Breast epithelium (tissue), 4 donors: ENCODE measurements around the gene SEMA6D. TPM values are rescaled to one million over a fixed set of nuclear protein-coding genes. Genes with fewer than 3 reads are reported as not detected.

Experiments used
- DNase-seq, 2 donors: peaks; one replicate each; pipeline ENCODE4 v3.0.0-alpha.2; 2019; ENCODE audit warnings: low spot score in 2 of 2
- H3K27ac ChIP-seq, 2 donors: fragments of 200-600 bp; sonication (generic) in 1 of 2; one replicate each; pipeline ENCODE4 v1.5.1; 2016 to 2019; ENCODE audit warnings: mild to moderate bottlenecking in 1 of 2
- H3K27me3 ChIP-seq, 2 donors: fragments of 200-600 bp; sonication (generic) in 1 of 2; one replicate each; pipeline versions ENCODE4 v1.5.1 to v1.6.0; 2017 to 2019; ENCODE audit warnings: control low read depth in 1 of 2, mild to moderate bottlenecking in 1 of 2
- H3K36me3 ChIP-seq: fragments of 200-600 bp; one replicate; pipeline ENCODE4 v1.5.1; 2019
- H3K4me1 ChIP-seq, 2 donors: fragments of 200-600 bp; sonication (generic); one replicate each; pipeline ENCODE4 v1.5.1; 2016 to 2019; ENCODE audit warnings: control low read depth in 1 of 2
- H3K4me3 ChIP-seq, 3 donors: fragments of 200-600 bp; sonication (generic); 1 replicate in 2 of 3; 2 replicates in 1 of 3; pipeline ENCODE4 v1.5.1; 2016 to 2019; ENCODE audit warnings: mild to moderate bottlenecking in 3 of 3, moderate library complexity in 2 of 3
- H3K9me3 ChIP-seq, 2 donors: fragments of 200-600 bp; sonication (generic) in 1 of 2; one replicate each; pipeline ENCODE4 v1.5.1; 2016 to 2019; ENCODE audit warnings: control low read depth in 1 of 2
- CTCF ChIP-seq, 3 donors: fragments of 450-650 bp; IDR thresholded peaks; one replicate each; pipeline ENCODE4 v1.5.1; 2016 to 2017; ENCODE audit warnings: antibody characterized with exemption in 3 of 3, mild to moderate bottlenecking in 3 of 3, moderate library complexity in 3 of 3
- POLR2A ChIP-seq: fragments of 450-650 bp; IDR thresholded peaks from one replicate; pipeline ENCODE4 v1.6.1; 2016; ENCODE audit warnings: antibody characterized with exemption, mild to moderate bottlenecking, moderate library complexity
- POLR2AphosphoS5 ChIP-seq, 3 donors: sonication (generic); formaldehyde crosslinking; IDR thresholded peaks; one replicate each; pipeline ENCODE4 v1.6.1; 2017; ENCODE audit warnings: antibody characterized with exemption in 3 of 3
- intact Hi-C: fragments of 100-400 bp; cut with DNase I; formaldehyde crosslinking; loops from one replicate; pipeline ENCODE4 v1.15.1; 2023; ENCODE audit warnings: low total_unique reads
- total RNA-seq, 3 donors: library from RNA; depleted of rRNA; stranded (reverse); fragments of >200 nt; gene quantifications; one replicate each; pipeline ENCODE4 v1.1.0, GENCODE V29; 2016

SEMA6D gene
- total RNA-seq, 3 donors from 2014 or later = 3.0 to 22.8 (median 10.5) TPM

GRCh38 chr15:47812470-47812999, 95.2 kb downstream of the SEMA6D start:
- H3K36me3 ChIP-seq = no peaks in the 10 kb centered on the region
- no peak for DNase-seq
- no peak for TF ChIP-seq POLR2AphosphoS5 (IDR thresholded peaks at IDR 0.05)
- TF ChIP-seq POLR2A = no peak
- no peak for TF ChIP-seq CTCF (IDR thresholded peaks at IDR 0.05)
- H3K4me3 ChIP-seq = no peak overlapping the region
- H3K27me3 ChIP-seq = no peaks in the 10 kb centered on the region
- no peak overlapping the region for H3K27ac ChIP-seq
- intact Hi-C loops = loop anchor here (5.0 kb wide), 1 partner anchor 120 kb away; no protein-coding TSS in a partner anchor
- no peaks in the 10 kb centered on the region for H3K4me1 ChIP-seq
- no peaks in the 10 kb centered on the region for H3K9me3 ChIP-seq

GRCh38 chr15:47813748-47814384, 96.6 kb downstream of the SEMA6D start:
- DNase-seq = no peak
- Histone ChIP-seq H3K9me3 (no peaks in the 10 kb centered on the region), H3K36me3 (no peaks in the 10 kb centered on the region), H3K27me3 (no peaks in the 10 kb centered on the region), H3K27ac (no peak overlapping the region), H3K4me3 (no peak overlapping the region), H3K4me1 (no peaks in the 10 kb centered on the region)
- intact Hi-C loops = loop anchor here (5.0 kb wide), 1 partner anchor 122 kb away; no protein-coding TSS in a partner anchor
- TF ChIP-seq POLR2AphosphoS5 (IDR thresholded peaks at IDR 0.05) (no peak), POLR2A (no peak), CTCF (IDR thresholded peaks at IDR 0.05) (no peak)

GRCh38 chr15:47814620-47815019, 97.3 kb downstream of the SEMA6D start:
- no peaks in the 10 kb centered on the region for H3K4me1 ChIP-seq
- intact Hi-C loops = loop anchor here (5.0 kb wide), 1 partner anchor 122 kb away; no protein-coding TSS in a partner anchor
- TF ChIP-seq POLR2A (no peak), CTCF (IDR thresholded peaks at IDR 0.05) (no peak), POLR2AphosphoS5 (IDR thresholded peaks at IDR 0.05) (no peak)
- H3K4me3 ChIP-seq = no peak overlapping the region
- H3K9me3 ChIP-seq = no peaks in the 10 kb centered on the region
- no peaks in the 10 kb centered on the region for H3K36me3 ChIP-seq
- no peaks in the 10 kb centered on the region for H3K27me3 ChIP-seq
- no peak overlapping the region for H3K27ac ChIP-seq
- no peak for DNase-seq

GRCh38 chr15:47817969-47818548, 100.8 kb downstream of the SEMA6D start:
- H3K4me3 ChIP-seq = no peak overlapping the region
- no peaks in the 10 kb centered on the region for H3K36me3 ChIP-seq
- intact Hi-C loops = no loop called here
- DNase-seq = no peak
- no peaks in the 10 kb centered on the region for H3K4me1 ChIP-seq
- H3K27me3 ChIP-seq = no peaks in the 10 kb centered on the region
- no peak for TF ChIP-seq CTCF (IDR thresholded peaks at IDR 0.05)
- no peak for TF ChIP-seq POLR2AphosphoS5 (IDR thresholded peaks at IDR 0.05)
- no peak for TF ChIP-seq POLR2A
- no peak overlapping the region for H3K27ac ChIP-seq
- no peaks in the 10 kb centered on the region for H3K9me3 ChIP-seq

- TF ChIP-seq POLR2A (no peak), CTCF (IDR thresholded peaks at IDR 0.05) (no peak), POLR2AphosphoS5 (IDR thresholded peaks at IDR 0.05) (no peak)
- intact Hi-C loops = no loop called here
- Histone ChIP-seq H3K36me3 (no peaks in the 10 kb centered on the region), H3K27me3 (no peaks in the 10 kb centered on the region), H3K4me1 (no peaks in the 10 kb centered on the region), H3K4me3 (no peak overlapping the region), H3K9me3 (no peaks in the 10 kb centered on the region), H3K27ac (no peak overlapping the region)
- no peak for DNase-seq
These were observed 101.9 kb downstream of the SEMA6D start for GRCh38 chr15:47819158-47819557.
